C1 segment of cervical spinal cord (tissue), 14 donors: Measurements from ENCODE around the gene MRGPRG.
"Not testable (repeated sequence)": the region's sequence is repeated elsewhere in the genome, so short reads cannot be mapped to it uniquely, and the experiment has no call there.

Experiments used
- DNase-seq, 14 donors: peaks; one replicate each; lab custom pipeline; 2025; lab: John Stamatoyannopoulos, UW

The MRGPRG gene

DNA sequence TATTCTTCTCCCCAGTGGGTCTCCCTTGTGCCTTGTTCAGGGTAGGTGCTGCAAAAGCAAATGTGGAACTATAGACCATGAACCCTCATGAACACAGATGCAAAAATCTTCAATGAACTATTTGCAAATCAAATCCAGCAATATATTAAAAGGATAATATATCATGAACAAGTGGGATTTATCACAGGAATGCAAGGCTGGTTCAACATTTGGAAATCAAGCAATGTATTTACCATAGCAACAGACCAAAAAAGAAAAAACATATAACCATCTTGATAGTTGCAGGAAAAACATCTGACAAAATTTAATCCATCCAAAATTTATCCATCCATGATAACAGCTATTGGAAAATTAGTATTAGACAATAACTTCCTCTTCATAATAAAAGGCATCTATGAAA lies 42.1 kb downstream of the MRGPRG start:
- DNase-seq, result no peak

- DNase-seq, result no peak
These were observed 43.4 kb downstream of the MRGPRG start for GRCh38 chr11:3175194-3175593.

DNA sequence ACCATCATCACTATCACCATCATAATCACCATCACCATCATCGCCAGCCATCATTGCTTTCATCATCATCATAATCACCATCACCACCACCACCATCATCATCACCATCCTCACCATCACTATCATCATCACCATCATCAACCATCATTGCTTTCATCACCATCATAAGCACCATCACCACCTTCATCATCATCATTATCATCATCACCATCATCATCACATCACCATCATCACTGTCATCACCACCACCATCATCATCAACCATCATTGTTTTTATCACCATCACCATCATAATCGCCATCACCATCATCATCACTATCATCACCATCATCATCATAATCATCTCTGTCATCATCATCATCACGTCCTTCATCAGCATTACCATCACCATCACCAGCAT lies 44.2 kb downstream of the MRGPRG start:
- no peak for DNase-seq

DNA sequence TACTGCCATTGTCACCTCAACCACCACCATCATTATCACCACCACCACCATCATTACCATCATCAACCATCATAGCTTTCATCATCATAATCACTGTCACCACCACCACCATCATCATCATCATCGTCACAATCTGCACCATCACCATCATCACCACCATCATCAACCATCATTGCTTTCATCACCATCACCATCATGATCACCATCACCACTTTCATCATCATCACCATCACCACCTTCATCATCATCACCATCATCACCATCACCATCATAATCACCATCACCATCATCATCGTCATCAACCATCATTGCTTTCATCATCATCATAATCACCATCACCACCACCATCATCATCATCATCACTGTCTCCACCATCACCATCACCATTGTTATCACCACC lies 44.8 kb downstream of the MRGPRG start:
- DNase-seq, result no peak

DNA sequence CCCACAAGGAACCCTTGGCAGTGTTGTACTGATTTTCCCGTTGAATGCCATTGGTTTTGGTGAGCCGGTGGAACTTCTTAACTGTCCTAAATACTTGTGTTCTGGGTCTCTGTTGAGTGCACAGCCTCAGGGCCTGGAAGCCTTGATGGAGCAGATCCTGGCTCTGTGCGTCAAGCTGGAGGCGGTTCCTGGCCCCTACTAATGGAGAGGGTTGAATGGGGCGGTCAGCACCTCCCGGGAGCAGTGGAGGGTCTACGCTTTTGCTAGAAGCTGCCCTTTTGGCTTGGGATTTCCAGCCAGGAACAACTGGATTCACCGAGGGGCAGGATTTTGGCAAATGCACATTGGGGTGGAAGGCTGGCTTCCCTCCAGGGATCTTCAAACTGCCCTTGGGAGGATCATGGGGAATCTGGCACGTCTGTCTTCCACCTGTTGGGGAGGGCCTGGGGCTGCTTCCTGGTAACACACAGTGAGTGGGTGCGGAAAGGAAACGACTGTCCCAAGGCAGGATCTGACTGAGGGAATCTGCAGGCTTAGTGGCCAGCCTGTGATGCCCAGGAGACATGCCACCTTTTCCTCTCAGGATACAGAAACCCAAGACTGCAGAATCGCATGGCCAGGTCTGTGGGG lies 46.6 kb downstream of the MRGPRG start:
- no peak for DNase-seq

DNA sequence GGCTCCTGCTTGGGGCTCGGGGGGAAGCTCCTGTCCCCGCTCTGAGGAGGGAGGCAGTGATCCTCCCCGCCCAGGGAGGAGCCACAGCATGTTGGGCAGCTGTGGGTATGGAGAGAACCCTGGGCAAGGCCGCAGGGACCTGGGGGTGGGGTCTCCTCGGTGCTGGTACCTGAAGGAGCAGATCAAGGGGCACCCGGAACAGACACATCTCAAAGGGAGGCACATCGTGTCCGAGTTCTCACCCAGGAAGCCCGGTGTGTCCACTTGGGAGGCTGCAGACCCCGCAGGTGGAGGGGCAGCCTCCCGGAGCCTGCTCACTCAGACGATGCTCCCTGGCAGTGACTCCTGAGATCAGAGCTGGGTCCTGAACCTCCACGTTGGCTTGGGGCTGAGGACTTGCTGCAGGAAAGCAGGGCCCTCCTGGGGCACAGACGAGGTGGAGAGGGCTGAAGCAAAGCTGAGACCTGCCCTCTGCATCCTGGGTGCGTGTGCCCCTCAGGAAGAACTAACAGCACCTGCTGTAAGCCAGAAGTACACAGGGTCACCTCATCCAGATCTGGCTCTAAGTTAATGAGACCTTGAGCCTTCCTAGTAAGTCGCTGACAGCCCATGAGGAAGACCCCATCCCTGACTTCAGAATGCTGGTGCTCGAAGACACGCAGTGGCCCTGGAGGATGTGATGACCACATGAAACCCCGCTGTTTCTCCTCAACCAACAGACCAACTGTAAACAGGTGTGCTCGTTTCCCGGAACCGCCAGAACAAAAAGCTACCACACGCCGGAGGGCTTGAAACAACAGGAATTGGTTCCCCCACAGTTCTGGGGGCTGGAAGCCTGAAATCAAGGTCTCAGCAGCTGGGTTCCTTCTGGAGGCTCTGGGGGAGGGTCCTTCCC lies 47.6 kb downstream of the MRGPRG start:
- no peak for DNase-seq

DNA sequence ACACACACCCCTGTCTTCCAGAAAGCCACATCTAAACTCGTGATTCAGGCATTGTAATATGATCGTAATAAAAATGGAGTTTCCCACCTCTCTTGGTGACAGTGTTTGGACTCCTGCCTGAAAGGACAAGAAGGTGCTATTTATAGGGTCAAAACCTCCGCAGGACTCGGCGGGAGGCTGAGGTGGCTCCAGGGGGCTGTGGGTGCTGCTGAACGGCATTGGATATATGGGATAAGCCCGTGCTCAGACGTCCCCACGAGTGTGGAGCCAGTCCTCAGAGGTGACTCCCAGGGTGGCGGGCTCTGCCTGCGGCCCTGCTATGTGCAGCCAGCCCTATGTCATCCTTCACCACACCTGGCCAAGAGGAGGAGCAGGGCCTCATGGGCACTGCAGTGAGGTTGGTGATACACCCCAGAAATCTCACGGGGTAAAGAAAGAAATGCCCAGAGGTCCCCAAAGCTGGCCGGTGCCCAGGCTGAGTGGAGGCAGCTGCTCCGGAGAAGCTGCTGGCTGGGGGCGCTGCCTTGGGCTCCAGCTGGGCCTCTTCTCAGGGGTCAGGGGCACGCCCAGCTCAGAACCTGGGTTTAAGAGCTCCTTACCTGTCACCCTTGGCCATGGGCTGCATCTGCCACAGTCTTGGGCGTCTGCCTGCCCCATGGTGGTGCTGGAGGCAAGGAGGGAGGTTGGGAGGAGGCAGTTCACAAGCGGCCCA lies 48.4 kb downstream of the MRGPRG start:
- no peak for DNase-seq

DNA sequence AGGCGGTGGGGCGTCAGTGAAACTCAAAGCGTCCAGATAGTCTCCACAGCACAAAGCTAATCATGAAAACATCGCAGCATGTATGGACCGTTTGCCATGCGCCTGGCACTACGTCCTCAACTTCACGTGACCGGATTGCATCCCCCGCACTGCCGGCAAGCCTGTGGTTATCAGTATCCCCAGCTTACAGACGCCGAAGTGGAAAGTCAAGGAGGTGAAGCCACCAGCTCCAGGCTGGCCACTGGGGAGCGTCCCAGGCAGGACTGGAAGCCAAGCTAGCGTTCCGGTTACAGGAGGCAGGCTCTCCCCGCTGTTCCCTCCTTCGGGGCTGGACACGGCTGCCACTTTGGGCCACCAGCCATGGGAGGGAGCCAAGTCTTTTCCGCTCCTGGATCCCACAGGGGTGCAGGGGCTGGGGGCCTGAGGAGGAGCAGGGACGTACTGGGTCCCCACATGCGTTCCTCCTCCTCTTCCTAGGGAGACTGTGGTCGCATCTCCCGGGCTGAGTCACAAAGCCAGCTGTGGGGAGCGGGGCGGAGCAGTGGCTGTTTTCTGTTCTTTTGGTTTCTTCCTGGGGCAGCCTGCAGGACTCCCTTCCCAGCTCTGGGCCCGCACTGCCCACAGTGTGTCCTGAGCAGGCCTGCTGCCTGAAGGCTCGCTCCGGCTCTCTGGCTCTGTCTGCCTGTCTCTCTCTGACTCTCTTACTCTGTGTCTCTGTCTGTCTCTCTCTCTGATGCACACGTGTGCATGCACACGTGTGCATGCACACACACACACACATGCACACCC lies 49.2 kb downstream of the MRGPRG start:
- peak in 3 of 14 donors; percentile 17 to 48 (median 25) for DNase-seq

DNA sequence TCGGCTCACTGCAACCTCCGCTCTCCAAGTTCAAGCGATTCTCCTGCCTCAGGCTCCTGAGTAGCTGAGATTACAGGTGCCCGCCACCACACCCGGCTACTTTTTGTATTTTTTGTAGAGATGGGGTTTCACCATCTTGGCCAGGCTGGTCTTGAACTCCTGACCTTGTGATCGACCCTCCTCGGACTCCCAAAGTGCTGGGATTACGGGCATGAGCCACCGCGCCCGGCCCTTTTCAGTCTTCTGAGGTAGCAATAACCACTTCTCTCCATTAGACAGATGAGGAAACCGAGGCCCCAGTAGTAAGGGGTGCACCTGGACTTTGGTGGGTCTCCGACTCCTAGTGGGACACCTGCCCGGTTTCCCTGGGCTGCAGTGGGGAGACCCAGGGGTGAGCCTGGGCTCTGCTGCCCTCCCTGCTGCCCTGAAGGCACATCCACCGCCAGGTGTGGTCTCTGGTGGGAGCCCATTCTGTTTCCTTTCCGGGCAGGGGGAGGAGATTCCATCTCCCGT lies 49.8 kb downstream of the MRGPRG start:
- not testable (repeated sequence) for DNase-seq
